Hematopoietic multipotent progenitor cell treated with erythropoietin and hydrocortisone succinate and interleukin-3 and kit ligand, for 15 days (in vitro differentiated cells): Measurements from ENCODE around the gene VMO1.

Experiments used
- DNase-seq: peaks from one replicate; pipeline ENCODE4 v3.0.0-alpha.2; 2015; ENCODE audit warnings: low spot score

Gene VMO1

DNA sequence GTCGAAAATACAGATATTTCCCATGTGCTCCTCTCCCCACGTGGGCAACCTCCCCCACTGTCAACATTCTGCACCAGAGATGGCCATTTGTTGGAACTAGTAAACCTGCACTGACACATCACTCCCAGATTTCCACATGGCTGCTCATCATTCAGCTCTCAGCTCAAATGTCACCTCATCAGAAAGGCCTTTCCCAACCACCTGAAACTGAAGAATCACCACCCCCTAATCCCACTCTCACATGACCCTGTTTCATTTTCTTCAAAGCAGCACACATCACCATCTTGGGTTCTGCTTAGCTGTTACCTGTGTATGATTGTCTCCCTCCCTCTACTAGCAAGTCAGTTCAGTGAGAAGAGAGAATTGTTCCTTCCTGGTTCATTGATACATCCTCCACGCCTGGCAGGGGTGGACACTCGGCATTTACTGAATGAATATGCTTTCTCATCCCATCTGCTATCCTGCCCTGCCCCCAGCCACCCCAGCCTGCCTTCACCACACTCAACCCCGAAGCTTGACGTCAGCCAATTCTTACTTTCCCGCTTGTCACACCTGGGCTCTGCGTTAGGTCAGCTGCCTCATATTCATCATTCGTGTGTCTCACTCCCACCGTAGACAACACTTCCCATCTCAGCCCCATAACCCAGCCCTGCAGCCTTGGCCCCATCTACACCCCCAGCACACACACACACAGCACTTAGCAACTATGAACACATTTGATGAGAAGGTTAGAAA, 14.5 kb upstream of the VMO1 start:
- no peak for DNase-seq

GRCh38 chr17:4796552-4796920, 10.4 kb upstream of the VMO1 start:
- DNase-seq: peak; percentile 56

DNA sequence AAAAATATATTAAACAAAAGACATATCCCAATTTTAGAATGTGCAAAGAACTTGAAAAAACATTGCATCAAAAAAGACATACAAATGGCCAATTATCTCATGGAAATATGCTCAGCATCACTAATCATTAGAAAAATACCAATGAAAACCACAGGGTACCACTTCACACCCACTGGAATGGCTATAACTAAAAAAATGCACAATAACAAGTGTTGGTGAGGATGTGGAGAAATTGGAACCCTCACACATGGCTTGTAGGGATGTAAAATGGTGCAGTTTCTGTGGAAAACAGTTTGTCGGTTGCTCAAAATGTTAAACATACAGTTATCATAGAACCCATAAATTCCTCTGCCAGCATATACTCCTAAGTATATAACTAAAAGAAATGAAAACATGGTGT, 9.0 kb upstream of the VMO1 start:
- no peak for DNase-seq

- no peak for DNase-seq
Measured at GRCh38 chr17:4790705-4791088, 4.5 kb upstream of the VMO1 start.

GRCh38 chr17:4789951-4790704, 4.0 kb upstream of the VMO1 start:
- peak; percentile 84 for DNase-seq

GRCh38 chr17:4789701-4789950, 3.5 kb upstream of the VMO1 start:
- DNase-seq: no peak

DNA sequence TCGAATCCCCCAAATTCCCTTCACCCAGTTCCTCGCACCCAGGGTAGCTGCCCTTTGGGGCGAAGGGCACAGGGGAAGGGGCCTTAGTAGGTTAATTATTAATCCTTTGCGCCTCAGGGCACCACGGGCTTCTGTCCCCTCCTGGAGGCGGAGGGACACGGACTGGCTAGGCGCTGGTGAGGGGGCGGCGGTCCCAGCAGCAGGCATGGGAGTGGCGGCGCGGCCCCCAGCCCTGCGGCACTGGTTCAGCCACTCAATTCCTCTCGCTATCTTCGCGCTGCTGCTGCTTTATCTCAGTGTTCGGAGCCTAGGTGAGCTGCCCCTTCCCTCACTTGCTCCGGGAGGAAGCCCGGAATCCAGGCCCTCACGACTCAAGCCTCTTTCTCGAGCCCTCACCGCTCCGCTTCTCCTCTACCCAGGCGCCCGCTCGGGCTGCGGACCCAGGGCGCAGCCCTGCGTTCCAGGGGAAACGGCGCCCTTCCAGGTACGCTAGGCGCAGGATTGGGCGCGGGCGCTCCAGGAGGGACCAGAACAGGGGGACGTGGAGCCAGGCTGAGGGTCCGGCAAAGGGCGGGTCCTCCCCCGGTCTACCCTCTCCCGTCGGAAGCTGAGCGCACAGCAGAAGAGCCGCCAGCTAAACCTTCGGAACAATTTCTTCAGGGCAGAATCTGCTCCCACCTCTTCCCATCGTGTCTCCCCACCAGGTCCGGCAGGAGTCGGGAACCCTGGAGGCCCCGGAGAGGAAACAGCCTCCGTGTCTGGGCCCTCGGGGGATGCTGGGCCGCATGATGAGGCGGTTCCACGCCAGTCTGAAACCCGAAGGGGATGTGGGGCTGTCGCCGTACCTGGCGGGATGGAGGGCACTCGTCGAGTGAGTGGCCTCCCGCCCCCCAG, 2.9 kb upstream of the VMO1 start, which contains the start of gene GLTPD2:
TSS of gene GLTPD2 (plus strand) at position 158 of the 894 bp plus-strand sequence. CDS start at position 206, 48 bp downstream.
- DNase-seq: no peak

- DNase-seq: no peak
Measured at GRCh38 chr17:4788159-4788806, 2.1 kb upstream of the VMO1 start.

DNA sequence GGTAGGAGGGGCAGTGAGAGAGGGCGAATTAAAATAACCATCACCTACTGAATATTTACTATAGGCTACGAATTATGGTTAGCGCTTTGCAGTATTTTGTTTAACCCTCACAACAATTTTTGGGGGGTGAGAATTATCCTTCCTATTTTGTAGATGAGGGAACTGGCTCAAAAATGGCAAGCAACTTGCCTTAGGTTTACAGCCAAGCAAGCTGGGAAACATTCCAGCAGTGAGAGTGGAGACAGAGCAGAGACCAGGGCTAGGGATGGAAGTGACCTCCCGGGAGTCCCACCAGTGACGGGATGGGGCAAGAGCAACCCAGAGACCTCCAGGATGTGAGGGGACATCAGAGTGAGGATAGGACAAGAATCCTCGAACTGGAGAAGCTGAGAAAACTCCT, 352 bp upstream of the VMO1 start:
- no peak for DNase-seq

DNA sequence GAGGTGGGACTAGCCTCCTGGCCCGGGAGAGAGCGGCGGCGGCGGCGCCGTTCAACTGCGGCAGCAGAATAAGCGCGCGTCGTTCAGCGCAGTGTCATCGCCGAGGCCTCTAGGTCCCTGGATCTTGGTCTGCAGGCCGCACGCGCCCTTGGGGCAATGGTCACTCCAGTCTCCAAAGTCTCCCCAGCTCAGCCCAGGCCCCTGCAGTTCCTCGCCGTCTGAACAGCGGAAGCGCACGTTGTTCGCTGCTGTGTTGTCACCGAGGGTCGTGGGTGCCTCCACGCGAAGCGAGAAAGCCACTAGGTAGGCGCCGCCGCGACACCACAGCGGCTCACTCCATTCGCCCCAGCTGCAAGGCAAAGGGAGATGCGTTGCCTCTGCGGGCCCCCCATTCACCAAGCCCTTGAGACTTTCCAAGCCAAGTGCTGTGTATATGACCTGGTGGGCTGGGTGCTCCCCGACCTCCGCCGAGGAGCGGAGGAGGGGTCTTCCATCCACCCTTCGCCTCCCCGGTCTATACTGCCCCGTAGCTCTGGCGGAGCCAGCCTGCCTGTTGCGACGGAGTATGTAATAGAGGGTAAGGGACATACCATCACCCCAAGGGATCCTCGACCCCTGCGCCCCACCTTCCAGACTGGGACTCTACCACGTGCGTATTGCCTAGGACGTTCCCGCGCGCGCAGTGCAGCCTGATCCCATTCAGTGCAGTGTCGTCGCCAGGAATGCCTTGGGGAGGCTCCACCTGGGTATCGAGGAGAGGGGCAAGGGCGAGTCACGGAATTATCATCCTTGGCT, 656 bp downstream of the VMO1 start:
- DNase-seq: no peak

DNA sequence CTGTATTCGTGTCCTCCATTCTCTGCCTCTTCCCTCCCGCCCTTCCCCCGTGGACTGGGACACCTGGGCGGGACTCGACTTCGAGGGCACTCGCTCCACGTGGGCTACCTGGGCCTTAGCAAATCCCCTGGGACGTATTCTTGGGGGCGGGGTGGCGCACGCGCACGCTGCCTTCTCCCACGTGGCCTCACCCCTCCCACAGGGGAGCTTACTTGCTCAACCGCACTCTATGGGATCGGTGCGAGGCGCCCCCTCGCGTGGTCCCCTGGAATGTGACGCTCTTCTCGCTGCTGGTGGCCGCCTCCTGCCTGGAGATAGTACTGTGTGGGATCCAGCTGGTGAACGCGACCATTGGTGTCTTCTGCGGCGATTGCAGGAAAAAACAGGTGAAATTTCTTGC, 3.5 kb downstream of the VMO1 start:
- peak; percentile 35 for DNase-seq

DNA sequence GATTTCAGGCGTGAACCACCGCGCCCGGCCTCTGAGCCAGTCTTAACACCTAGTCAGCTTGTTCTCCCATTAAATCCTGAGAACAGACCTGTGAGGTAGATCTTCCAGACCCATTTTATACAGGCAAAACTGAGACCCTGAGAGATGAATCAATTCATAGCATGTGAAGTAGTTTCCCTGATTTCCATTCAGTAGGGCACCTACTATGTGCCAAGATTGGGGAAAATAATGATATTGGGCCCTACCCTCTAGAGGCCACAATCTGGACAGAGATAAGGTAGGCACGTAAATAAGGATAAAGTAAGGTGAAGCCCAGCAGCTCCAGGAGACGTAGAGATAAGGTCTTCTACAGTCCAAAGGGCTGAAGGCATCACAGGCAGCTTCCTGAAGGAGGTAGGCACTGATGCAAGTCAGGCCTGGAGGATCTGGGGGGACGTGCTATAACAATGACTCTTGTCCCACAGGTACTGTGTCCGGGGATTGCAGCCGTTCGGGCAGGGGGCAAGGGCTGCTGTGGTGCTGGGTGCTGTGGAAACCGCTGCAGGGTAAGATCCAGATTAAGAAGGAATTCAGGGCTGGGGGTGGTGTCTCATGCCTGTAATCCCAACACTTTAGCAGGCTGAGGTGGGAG, 5.7 kb downstream of the VMO1 start:
- DNase-seq: no peak

DNA sequence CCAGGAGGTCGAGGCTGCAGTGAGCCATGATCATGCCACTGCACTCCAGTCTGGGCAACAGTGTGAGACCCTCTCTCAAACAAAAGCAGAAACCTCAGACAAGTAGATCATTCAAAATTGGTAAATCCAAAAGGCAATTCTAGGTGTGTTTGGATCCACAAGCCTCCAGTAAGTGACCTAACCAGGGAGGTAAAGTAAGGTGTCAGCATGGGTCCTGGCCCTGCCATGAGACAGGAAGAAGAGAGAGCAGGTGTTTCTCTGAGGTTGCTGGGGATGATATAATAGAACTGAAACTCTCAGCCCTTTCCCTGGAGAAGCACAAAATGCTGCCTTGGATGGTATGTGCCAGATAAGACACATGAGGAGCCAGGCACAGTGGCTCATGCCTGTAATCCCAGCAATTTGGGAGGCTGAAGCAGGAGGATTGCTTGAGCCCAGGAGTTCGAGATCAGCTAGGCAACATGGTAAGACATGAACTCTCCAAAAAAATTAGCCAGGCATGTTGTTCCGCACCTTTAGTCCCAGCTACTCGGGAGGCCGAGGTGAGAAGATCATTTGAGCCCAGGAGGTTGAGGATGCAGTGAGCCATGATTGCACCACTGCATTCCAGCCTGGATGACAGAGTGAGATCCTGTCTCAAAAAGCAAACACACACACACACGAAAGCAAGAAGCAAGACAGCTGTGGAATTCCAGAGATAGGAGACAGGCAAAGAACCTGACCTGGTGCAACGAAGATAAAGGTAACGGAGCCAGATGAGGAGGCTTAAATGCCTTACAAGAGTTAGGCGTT, 8.0 kb downstream of the VMO1 start:
- no peak for DNase-seq

DNA sequence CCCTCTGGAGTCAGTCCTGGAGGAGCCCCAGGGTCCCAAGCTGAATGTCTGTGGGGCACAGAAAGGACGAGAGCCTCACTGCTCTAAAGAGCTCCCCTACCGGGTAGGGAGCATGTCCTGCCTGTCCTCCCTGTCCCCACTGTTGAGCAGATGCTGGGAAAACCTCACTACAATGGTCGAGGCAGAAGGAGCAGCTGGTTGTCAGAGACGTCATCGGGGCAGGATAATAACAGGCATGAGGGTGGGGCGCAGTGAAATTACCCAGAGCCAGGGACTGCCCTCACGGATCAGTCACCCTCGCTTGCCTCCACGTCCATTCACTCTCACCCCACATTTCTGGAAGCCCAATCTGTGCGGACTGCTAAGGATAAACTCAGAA, 13.9 kb downstream of the VMO1 start:
- no peak for DNase-seq

DNA sequence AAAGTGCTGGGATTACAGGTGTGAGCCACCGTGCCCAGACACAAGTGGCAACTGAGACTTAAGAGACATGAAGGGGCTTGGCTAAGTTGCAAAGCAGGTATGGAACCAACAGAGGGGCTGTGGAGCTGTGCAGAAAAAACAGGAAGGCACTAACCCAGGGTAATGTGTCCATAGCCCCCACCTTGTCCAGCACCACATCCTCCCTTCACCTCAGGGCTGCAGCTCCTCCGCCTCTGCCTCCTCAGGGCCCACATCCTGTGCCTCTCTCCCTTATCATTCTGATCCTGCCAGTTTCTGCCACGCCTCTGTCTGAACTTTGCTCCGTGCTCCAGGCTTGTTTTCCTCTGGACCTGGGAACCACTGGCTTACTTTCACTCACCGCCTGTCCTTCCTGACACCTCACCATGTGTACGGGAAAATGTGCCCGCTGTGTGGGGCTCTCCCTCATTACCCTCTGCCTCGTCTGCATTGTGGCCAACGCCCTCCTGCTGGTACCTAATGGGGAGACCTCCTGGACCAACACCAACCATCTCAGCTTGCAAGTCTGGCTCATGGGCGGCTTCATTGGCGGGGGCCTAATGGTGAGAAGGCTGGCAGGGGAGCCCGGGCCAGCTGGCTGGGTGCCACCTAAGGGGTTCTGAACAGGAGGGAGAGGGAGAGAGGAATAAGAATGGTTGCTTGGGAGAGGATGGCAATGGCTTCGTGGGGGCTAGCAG, 14.5 kb downstream of the VMO1 start, which contains the start of gene TM4SF5:
TSS of gene TM4SF5 (plus strand) at position 368 of the 716 bp plus-strand sequence. CDS start at position 405, 37 bp downstream.
- no peak for DNase-seq

DNA sequence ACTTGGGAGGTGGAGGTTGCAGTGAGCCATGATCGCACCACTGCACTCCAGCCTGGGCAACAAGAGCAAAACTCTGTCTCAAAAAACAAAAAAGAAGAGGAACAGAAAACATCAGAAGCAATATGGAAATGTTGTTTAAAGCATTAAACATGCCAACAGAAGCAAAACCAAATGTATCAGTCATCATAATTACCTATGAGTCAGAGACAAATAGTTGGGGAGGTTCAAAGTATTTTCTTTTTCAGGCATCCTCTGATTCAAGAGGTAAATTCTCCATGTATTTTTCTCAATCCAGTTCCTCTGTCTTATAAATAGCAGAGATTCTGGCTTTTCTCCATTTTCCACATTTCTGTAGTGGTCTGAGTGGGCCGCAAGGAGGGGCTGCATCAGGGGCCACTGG, 16.5 kb downstream of the VMO1 start:
- DNase-seq: no peak

- DNase-seq: no peak
Measured at GRCh38 chr17:4768298-4768697, 17.9 kb downstream of the VMO1 start.

DNA sequence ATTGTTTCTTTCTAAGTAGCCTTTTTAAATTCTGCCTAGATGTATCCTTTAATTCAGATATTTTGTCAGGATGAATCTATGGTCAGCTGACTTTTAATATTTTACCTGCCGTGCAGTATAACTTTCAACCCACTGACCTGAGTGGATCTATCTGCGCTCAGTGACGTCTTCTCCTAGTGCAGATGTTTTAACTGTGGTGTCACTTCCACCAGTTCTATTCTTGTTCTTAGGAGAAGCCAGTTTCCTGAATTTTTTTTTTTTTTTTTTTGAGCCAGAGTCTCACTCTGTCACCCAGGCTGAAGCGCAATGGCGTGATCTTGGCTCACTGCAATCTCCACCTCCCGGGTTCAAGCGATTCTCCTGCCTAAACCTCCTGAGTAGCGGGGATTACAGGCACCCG, 19.4 kb downstream of the VMO1 start:
- no peak for DNase-seq

GRCh38 chr17:4766201-4766600, 20.0 kb downstream of the VMO1 start:
- DNase-seq: no peak

DNA sequence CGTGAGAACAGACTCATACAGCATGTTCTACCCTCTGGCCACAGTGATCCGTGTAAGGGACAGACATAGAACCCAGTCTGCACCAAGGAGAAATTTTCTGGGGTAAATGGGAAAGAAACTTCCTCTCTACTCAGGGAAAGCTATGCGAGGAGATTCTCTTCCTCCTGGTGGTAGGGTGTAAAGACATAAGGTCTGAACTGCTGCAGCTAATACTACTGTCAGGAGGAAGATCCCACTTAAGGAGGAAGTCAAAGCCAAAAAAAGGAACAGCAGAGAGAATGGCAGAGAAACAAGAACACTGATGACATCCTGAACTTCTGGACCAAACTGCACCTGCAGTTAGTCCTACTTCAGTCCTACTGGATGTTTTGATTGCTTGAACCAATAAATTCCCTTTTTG, 21.6 kb downstream of the VMO1 start:
- no peak for DNase-seq
